PFSK-1 (cell line): ENCODE results near the gene ACADS.

Experiments used
- FOXP2 ChIP-seq: optimal IDR thresholded peaks from 2 replicates; pipeline ENCODE3; 2011; ENCODE audit warnings: borderline replicate concordance, control low read depth, inconsistent platforms; ENCODE audit not compliant: insufficient read depth; ENCODE audit errors: extremely low read length, extremely low read depth
- POLR2AphosphoS5 ChIP-seq: IDR thresholded peaks from 2 replicates; pipeline ENCODE4 v1.6.1; 2012; ENCODE audit warnings: low read depth, mild to moderate bottlenecking, control low read depth, low read length, moderate library complexity
- SIN3A ChIP-seq: IDR thresholded peaks from 2 replicates; pipeline ENCODE4 v1.6.1; 2012; ENCODE audit warnings: mild to moderate bottlenecking, low read length, moderate library complexity, borderline replicate concordance; ENCODE audit not compliant: insufficient read depth
- TAF1 ChIP-seq: IDR thresholded peaks from 2 replicates; pipeline ENCODE4 v1.6.1; 2012; ENCODE audit warnings: low read length, control low read depth, borderline replicate concordance; ENCODE audit not compliant: insufficient read depth
- TF ChIP-seq, protein P1 (sequence below), 2 experiments: IDR thresholded peaks; 2 replicates each; pipeline versions ENCODE4 v1.6.1 to v1.8.0; 2011 to 2012; ENCODE audit warnings: low read depth in 2 of 2, low read length in 2 of 2, control low read depth in 1 of 2, inconsistent platforms in 1 of 2, mild to moderate bottlenecking in 1 of 2, moderate library complexity in 1 of 2; ENCODE audit not compliant: insufficient read depth in 1 of 2

Gene ACADS

DNA sequence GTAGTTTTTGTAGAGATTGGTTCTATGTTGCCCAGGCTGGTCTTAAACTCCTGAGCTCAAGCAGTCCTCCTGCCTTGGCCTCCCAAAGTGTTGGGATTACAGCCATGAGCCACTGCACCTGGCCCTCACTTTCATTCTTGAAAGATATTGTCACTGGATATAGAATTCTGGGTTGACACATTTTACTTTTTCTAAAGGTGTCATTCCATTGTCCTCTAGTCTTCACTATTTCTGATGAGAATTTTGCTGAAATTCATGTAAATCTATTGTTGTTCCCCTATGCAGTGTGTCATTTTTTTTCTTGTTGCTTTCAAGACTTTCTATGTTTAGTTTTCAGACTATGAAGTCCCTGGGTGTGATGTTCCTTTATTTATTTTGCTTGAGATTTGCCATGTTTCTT is 29.2 kb downstream of the ACADS start:
- TF ChIP-seq SIN3A, result no peak
- TF ChIP-seq TAF1, result no peak
- TF ChIP-seq POLR2AphosphoS5, result no peak
- TF ChIP-seq, protein P1, sequence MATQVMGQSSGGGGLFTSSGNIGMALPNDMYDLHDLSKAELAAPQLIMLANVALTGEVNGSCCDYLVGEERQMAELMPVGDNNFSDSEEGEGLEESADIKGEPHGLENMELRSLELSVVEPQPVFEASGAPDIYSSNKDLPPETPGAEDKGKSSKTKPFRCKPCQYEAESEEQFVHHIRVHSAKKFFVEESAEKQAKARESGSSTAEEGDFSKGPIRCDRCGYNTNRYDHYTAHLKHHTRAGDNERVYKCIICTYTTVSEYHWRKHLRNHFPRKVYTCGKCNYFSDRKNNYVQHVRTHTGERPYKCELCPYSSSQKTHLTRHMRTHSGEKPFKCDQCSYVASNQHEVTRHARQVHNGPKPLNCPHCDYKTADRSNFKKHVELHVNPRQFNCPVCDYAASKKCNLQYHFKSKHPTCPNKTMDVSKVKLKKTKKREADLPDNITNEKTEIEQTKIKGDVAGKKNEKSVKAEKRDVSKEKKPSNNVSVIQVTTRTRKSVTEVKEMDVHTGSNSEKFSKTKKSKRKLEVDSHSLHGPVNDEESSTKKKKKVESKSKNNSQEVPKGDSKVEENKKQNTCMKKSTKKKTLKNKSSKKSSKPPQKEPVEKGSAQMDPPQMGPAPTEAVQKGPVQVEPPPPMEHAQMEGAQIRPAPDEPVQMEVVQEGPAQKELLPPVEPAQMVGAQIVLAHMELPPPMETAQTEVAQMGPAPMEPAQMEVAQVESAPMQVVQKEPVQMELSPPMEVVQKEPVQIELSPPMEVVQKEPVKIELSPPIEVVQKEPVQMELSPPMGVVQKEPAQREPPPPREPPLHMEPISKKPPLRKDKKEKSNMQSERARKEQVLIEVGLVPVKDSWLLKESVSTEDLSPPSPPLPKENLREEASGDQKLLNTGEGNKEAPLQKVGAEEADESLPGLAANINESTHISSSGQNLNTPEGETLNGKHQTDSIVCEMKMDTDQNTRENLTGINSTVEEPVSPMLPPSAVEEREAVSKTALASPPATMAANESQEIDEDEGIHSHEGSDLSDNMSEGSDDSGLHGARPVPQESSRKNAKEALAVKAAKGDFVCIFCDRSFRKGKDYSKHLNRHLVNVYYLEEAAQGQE (IDR thresholded peaks at IDR 0.05; ENCODE audit: insufficient read depth in 1 of 2, low read depth in 2 of 2, low read length in 2 of 2), result no peak
- TF ChIP-seq FOXP2, result no peak

DNA sequence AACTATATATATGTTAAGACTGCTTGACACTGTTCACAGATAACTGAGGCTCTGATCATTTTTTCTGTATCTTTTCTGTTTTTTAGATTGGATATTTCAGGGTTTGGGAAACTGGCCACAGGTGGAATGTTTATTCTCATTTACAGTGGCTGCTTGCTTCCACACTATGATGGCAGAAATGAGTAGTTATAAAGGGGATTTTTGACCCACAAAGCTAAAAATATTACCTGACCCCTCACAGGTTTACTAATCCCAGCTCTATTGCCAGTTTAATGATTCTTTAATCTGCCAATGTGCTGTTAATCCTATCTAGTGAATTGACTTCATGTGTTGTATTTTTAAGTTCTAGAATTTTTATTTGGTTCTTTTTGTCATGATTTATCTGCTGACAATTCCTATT is 29.6 kb downstream of the ACADS start:
- TF ChIP-seq POLR2AphosphoS5, result no peak
- TF ChIP-seq, protein P1 (IDR thresholded peaks at IDR 0.05; ENCODE audit: insufficient read depth in 1 of 2, low read depth in 2 of 2, low read length in 2 of 2), result no peak
- no peak for TF ChIP-seq TAF1
- no peak for TF ChIP-seq SIN3A
- no peak for TF ChIP-seq FOXP2

DNA sequence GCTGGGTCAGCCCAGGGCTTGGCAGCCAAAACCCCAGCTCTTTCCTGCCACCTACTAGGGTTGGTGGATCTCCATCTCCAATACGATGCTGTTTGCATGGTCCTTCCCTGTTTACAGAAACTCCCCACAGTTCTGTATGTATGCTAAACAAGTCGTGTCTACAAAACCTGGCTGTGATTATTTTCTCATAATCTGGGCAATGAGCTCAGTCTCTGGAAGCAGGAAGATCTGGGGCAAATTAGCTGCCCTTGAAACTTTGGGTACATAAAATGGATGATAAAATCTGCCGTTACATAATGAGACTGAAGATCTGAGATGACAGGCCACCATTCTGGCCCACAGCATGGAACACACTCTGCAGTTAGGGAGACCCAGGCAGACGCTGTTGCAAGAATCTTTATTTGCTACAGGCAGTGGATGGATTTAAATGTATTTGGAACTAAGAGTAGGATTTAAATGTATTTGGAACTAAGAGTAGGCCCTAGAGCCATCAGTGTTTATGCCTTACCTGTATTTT is 31.7 kb downstream of the ACADS start:
- TF ChIP-seq TAF1 (no peak), SIN3A (no peak), FOXP2 (no peak), POLR2AphosphoS5 (no peak)

DNA sequence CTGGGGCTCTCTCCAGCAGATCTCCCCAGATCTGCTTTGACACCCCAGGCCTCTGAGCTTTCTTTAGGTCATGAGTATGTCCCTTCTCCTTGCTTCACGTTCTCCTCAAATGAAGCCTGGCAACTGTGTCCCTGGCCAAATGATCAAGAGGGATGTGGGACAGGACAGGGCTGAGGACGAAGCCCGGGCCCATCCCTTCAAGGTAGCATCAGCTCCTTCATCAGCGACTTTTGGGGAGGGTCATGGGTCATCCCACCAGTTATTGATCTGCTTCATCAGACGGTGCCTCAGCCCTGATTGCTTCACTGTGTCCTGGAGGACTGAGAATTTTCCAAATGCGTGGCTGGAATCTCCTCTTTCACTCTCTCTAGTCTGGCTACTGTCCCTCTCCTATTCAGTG is 32.3 kb downstream of the ACADS start:
- no peak for TF ChIP-seq TAF1
- no peak for TF ChIP-seq FOXP2
- no peak for TF ChIP-seq POLR2AphosphoS5
- TF ChIP-seq, protein P1 (IDR thresholded peaks at IDR 0.05; ENCODE audit: insufficient read depth in 1 of 2, low read depth in 2 of 2, low read length in 2 of 2), result no peak
- TF ChIP-seq SIN3A, result no peak

DNA sequence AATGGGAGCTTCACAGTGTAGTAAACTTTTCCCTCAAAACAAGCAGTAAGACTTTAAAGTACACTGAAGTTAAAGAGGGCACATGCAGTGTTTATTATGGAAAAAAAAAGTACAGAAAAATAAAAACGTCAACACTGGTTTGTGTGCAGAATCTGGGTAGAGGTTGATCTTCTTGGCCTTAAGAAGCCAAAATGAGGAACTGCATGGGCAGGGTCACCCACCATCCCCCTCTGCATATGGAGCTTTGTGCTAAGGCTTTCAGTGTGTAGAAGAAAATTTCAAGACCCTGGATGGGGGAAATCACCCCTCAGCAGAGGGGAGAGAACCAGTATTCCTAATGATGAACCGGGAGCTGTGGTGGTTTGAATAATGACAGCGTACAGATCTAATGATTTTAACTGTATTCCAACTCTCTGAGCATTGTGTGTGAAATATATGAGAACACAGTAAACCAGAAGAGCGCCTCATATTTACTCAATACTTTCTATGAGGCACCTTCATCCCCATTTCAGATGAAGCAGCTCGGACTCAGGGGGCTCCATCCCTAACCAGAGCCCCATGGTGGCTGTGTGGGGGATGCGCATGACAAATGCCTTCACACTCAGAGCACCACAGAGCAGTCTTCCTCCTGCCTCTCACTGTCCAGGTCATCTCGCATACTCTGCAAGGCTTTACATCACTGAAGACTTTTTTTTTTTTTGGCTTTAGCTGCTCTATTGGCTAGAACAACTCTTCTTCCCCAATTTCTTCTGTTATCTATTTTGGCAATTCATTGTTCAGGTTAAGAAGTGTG is 33.4 kb downstream of the ACADS start:
- no peak for TF ChIP-seq FOXP2
- no peak for TF ChIP-seq TAF1
- TF ChIP-seq, protein P1 (IDR thresholded peaks at IDR 0.05; ENCODE audit: insufficient read depth in 1 of 2, low read depth in 2 of 2, low read length in 2 of 2), result no peak
- no peak for TF ChIP-seq POLR2AphosphoS5
- TF ChIP-seq SIN3A, result no peak
